ENCODE measurements around the gene TBXAS1.

DNA sequence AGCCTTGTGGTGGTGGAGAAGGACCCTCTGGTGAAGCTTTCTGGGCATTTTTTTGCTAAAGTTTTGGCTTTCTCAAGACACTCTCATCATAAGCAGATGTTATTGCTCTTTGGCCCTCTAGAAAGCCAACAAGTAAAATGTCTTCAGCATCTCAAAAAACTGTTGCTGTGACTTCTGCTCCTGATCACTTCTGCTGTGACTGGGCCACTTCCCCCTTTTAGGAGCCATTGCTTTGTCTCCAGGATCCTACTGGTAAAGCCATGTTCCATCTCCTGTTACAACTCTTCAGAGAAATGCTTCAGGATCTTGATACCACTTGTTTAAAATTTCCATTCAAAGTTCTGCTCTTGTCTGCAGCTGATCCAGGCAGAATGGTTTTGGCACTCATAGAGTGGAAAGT, 222.8 kb downstream of the TBXAS1 start:
- TF ChIP-seq GATA1 (IDR thresholded peaks at IDR 0.05; ENCODE audit: low read depth, low read length), result no peak
- TF ChIP-seq POLR2A (IDR thresholded peaks at IDR 0.05; ENCODE audit: low read length), result no peak

Data from erythroblast (primary cell).